GM19193 (cell line): ENCODE measurements around the gene HEXIM1.
A peak's percentile ranks its signal among the peaks of the same experiment; 100 is the strongest.

Source experiments
- POLR2A ChIP-seq: IDR thresholded peaks from 4 replicates; pipeline ENCODE4 v1.6.1; 2011; ENCODE audit not compliant: insufficient read depth, insufficient read length; ENCODE audit errors: extremely low read depth

The HEXIM1 gene

GRCh38 chr17:45131616-45132319 is 16.5 kb upstream of the HEXIM1 start:
- TF ChIP-seq POLR2A: no peak

DNA sequence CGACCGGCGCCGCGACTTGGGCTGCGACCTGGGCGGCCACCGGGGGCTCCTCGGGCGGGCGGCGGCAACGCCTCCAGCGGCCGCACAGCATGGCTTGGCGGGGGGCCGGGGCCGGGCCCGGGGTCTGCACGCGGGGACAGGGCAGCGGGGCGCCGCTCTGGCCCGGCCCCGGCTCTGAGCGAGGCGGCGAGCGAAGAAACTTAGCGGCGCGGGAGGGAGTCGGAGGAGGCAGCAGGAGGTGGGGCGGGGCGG is 16.0 kb upstream of the HEXIM1 start, which contains the start of gene PLCD3:
Gene PLCD3, minus strand, starts transcription at position 196 of the 252 bp plus-strand sequence. Its CDS starts 105 bp downstream, at position 91.
- no peak for TF ChIP-seq POLR2A

DNA sequence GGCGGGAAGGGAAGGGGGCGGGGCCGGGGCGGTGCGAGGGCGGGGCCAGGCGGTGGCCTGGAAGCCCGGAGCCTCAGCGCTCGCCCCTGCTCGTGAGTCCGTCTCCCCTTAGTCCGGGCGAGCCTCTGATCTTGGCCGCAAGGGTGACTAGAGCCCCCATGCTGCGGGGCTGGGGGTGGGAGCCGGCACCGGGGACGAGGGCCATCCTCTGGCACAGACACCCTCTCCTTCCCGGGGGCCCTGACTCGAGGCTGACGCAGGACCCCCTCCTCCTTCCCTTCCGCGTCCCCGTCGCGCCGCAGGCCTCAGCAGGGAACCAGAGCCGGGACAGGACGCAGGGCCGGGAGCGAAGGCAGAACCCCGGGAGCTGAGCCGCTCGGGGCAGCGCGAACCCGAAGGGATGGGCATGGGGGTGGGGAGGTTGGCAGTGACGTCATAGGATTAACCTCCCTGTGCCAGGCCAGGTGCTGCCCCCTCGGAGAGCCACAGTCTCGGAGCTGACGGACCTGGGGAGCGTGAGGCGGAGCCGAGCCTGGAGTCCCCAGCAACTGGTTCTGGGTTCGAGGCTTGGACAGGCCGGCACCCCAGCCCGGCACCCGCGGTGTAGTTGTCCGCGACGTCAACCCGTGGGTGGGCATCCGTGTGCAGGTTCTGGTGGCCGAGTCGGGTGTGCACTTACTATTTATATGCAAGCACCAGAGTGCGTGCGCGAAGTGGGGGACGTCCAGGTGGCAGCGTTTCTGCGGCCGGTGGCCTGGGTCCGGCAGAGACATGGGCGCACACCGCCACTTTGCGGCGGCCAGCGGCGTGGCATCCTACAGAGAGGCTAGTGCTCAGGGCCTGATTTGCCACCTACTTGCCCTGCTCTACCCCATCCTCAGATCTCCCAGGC is 15.5 kb upstream of the HEXIM1 start:
- TF ChIP-seq POLR2A: peak; percentile 42

GRCh38 chr17:45135192-45135977 is 12.9 kb upstream of the HEXIM1 start, which contains the start of gene ACBD4:
TSS of gene ACBD4 (plus strand) at chr17:45135687. CDS start at chr17:45136145, 458 bp downstream.
- peak; percentile 77 for TF ChIP-seq POLR2A

DNA sequence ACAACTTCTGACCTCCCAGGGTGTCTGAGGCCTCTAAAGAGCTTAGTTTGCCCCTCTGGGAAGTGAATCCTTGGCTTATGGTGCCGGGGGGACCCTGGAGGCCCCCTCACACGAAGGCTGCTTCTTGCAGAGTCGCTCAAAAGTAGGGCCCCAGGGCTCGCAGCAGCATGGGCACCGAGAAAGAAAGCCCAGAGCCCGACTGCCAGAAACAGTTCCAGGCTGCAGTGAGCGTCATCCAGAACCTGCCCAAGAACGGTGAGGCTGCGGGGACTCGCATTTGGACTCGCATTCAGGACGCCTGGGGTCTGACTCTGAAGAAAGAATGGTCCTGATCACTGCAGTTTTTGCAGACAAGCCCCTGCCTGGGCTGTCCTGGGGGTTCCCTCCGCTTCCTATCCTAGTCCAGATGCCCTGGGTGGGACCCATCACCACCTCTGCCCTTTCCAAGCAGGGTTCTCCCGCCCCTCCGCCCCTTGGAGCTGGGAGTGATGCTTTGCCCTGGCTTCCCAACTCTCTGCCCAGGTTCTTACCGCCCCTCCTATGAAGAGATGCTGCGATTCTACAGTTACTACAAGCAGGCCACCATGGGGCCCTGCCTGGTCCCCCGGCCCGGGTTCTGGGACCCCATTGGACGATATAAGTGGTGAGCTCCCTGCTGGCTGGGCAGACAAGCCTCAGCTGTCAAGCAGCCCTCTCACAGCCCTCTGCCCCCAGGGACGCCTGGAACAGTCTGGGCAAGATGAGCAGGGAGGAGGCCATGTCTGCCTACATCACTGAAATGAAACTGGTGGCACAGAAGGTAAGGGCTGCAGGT is 12.1 kb upstream of the HEXIM1 start:
- no peak for TF ChIP-seq POLR2A

GRCh38 chr17:45136846-45137560 is 11.3 kb upstream of the HEXIM1 start:
- no peak for TF ChIP-seq POLR2A

DNA sequence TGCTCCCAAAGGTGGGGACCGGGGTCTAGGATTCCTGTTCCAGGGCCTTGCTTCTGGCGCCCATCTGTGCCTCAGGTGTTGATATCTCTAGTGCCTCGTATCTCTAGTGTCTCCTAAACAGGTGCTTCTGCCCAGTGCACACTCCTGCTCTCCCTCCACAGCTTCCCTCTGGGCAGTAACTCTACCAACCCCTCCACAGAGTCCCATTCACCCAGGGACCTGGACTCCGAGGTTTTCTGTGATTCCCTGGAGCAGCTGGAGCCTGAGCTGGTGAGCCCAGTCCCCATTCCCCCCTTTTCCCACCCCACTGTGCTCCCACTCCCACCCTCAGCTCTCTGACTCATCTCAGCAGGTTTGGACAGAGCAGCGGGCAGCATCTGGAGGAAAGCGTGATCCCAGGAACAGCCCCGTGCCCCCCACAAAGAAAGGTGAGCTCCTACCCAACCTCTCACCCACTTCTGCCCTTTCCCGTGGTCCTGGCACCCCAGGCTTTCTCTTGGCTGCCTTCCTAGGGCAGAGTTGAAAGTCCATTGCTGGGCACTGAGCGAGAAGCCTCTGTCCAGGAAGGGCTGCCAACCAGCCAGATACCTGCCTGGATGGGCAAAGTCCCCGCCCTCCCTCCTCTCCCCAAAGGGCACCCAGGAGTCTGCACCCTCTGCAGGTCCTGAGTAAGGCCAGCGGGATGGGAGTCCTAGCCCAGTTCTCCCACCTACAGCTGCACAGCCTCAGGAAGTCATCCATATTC is 10.5 kb upstream of the HEXIM1 start:
- no peak for TF ChIP-seq POLR2A

- TF ChIP-seq POLR2A: no peak
Observed at GRCh38 chr17:45138911-45139532, 9.3 kb upstream of the HEXIM1 start.

GRCh38 chr17:45139533-45139920 is 8.7 kb upstream of the HEXIM1 start:
- TF ChIP-seq POLR2A: no peak

- TF ChIP-seq POLR2A: no peak
Observed at GRCh38 chr17:45143094-45143670, 5.1 kb upstream of the HEXIM1 start.

GRCh38 chr17:45143767-45144198 is 4.5 kb upstream of the HEXIM1 start:
- no peak for TF ChIP-seq POLR2A
